ENCODE results near the gene CA10. TPM values are rescaled to one million over a fixed set of nuclear protein-coding genes. Genes with fewer than 3 reads are reported as not detected.

The CA10 gene
- total RNA-seq, 1 donor from 2014 or later: not detected

DNA sequence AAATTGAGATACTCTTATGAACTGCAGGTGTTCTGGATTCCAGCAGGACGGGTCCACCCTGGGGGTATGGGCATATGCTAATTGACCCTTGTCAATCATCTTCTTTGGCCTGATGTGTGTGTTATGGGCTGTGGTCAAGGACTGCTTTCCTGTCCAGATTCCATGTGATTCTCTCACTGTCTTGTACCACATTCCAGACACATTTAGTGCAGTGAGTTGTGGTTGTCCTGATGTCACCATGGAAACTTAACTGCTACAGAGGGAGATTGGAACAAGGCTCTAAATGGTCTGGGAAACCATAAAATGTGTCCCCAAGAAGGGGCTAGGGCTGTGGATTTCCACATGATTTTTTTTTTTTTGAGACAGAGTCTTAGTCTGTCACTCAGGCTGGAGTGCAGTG is 530.7 kb downstream of the CA10 start:
- Mint-ChIP-seq H3K4me3 (ENCODE audit: unreplicated experiment) (no peak overlapping the region), H3K27ac (ENCODE audit: unreplicated experiment) (no peak overlapping the region), H3K9me3 (ENCODE audit: unreplicated experiment) (peaks cover 4% of the 10 kb centered on the region), H3K36me3 (ENCODE audit: unreplicated experiment) (no peaks in the 10 kb centered on the region), H3K4me1 (ENCODE audit: unreplicated experiment) (no peaks in the 10 kb centered on the region), H3K27me3 (ENCODE audit: unreplicated experiment) (no peaks in the 10 kb centered on the region)
- DNase-seq (ENCODE audit: extremely low spot score, unreplicated experiment): no peak
- TF ChIP-seq CTCF (IDR thresholded peaks at IDR 0.05): no peak

- H3K4me1 Mint-ChIP-seq (ENCODE audit: unreplicated experiment): no peaks in the 10 kb centered on the region
- no peak for DNase-seq (ENCODE audit: extremely low spot score, unreplicated experiment)
- H3K4me3 Mint-ChIP-seq (ENCODE audit: unreplicated experiment): no peak overlapping the region
- H3K27me3 Mint-ChIP-seq (ENCODE audit: unreplicated experiment): no peaks in the 10 kb centered on the region
- TF ChIP-seq CTCF (IDR thresholded peaks at IDR 0.05): no peak
- H3K36me3 Mint-ChIP-seq (ENCODE audit: unreplicated experiment): no peaks in the 10 kb centered on the region
- no peak overlapping the region for H3K27ac Mint-ChIP-seq (ENCODE audit: unreplicated experiment)
- peaks cover under 1% of the 10 kb centered on the region for H3K9me3 Mint-ChIP-seq (ENCODE audit: unreplicated experiment)
Observed at GRCh38 chr17:51618476-51618875, 540.0 kb downstream of the CA10 start.

DNA sequence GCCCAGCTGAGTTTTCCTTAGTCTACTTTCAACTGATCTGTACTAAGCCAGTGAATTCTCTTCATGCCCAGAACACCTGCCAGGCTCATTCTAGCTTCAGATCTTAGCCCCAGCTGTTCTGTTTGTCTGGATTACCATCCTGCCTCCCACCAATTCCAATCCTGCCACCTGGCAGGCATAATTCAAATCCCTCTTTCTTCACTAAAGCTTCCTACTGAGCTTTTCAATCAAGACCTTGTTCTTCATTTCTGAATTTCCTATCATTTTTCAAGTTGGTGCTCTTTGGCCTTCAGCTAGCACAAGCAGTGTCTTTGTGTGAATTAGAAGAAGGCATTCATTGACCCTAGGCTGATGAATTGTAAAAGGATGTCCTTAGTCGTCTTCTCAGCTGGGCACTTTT is 540.5 kb downstream of the CA10 start:
- no peaks in the 10 kb centered on the region for H3K9me3 Mint-ChIP-seq (ENCODE audit: unreplicated experiment)

DNA sequence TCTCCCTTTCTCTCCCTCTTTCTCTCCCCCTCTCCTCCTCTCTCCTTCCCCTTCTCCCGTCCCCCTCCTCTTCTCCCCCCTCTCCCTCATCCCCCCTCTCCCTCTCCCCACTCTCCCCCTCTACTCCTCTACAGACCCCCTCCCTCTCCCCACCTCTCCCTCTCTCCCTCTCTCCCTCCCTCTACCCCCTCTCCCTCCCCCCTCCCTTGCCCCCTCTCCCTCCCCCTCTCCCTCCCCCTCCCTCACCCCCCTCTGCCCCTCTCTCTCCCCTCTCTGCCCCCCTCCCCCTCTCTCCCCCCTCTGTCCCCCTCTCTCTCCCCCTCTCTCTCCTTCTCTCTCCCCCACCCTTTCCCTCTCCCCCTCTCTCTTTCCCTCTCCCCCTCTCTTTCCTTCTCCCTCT is 545.3 kb downstream of the CA10 start:
- no peaks in the 10 kb centered on the region for H3K9me3 Mint-ChIP-seq (ENCODE audit: unreplicated experiment)
- DNase-seq (ENCODE audit: extremely low spot score, unreplicated experiment): no peak
- H3K27ac Mint-ChIP-seq (ENCODE audit: unreplicated experiment): no peak overlapping the region
- H3K27me3 Mint-ChIP-seq (ENCODE audit: unreplicated experiment): no peaks in the 10 kb centered on the region
- no peak overlapping the region for H3K4me3 Mint-ChIP-seq (ENCODE audit: unreplicated experiment)
- H3K4me1 Mint-ChIP-seq (ENCODE audit: unreplicated experiment): no peaks in the 10 kb centered on the region
- TF ChIP-seq CTCF (IDR thresholded peaks at IDR 0.05): no peak
- H3K36me3 Mint-ChIP-seq (ENCODE audit: unreplicated experiment): no peaks in the 10 kb centered on the region

More for the DNA sequence above, 540.5 kb downstream of the CA10 start:
- Mint-ChIP-seq H3K27ac (ENCODE audit: unreplicated experiment) (no peak overlapping the region), H3K4me1 (ENCODE audit: unreplicated experiment) (no peaks in the 10 kb centered on the region), H3K4me3 (ENCODE audit: unreplicated experiment) (no peak overlapping the region), H3K36me3 (ENCODE audit: unreplicated experiment) (no peaks in the 10 kb centered on the region), H3K27me3 (ENCODE audit: unreplicated experiment) (no peaks in the 10 kb centered on the region)
- no peak for DNase-seq (ENCODE audit: extremely low spot score, unreplicated experiment)
- no peak for TF ChIP-seq CTCF (IDR thresholded peaks at IDR 0.05)

DNA sequence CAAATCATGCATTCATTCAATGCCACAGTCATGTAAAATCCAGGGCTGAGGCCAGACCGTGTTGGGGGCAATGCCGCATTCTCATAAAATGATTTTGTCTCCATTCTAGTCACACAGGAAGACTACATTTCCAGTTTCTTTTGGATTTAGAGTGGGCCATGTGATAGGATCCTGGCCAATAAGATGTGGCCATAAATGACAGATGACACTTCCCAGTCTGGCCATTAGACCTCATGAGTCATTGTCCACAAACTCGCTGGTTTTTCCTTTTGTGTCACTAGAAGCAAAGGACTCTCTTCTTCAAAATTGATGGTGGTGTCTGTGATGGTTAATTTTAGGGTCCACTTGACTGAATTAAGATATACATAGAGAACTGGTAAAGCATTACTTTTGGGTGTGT is 545.8 kb downstream of the CA10 start:
- Mint-ChIP-seq H3K9me3 (ENCODE audit: unreplicated experiment) (no peaks in the 10 kb centered on the region), H3K36me3 (ENCODE audit: unreplicated experiment) (no peaks in the 10 kb centered on the region), H3K4me3 (ENCODE audit: unreplicated experiment) (no peak overlapping the region), H3K27me3 (ENCODE audit: unreplicated experiment) (no peaks in the 10 kb centered on the region), H3K4me1 (ENCODE audit: unreplicated experiment) (no peaks in the 10 kb centered on the region), H3K27ac (ENCODE audit: unreplicated experiment) (no peak overlapping the region)
- no peak for TF ChIP-seq CTCF (IDR thresholded peaks at IDR 0.05)
- no peak for DNase-seq (ENCODE audit: extremely low spot score, unreplicated experiment)

All from osteocyte (in vitro differentiated cells).